ENCODE measurements around the gene RASA2.
"Not testable (repeated sequence)": the region's sequence is repeated elsewhere in the genome, so short reads cannot be mapped to it uniquely, and the experiment has no call there.

Gene RASA2

DNA sequence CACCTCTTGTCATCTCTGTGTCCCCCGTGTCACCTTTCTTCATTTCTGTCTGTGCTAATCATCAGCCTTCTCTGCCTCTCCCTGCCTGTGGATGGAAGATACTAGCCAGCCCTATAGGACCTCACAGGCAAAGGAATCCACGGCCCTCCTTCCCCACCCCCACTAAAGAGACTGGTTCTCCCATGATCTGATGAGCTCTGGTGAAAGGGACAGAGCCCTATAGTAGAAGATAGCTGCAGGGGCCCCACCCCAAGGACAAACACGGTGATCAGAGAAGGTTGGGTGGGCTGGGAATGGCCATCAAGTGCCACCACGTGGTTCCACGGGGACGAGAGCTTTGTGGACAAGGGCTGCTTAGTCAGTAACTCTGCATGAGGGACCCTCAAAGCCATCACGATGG lies 27.8 kb upstream of the RASA2 start:
- no peak for ATAC-seq

DNA sequence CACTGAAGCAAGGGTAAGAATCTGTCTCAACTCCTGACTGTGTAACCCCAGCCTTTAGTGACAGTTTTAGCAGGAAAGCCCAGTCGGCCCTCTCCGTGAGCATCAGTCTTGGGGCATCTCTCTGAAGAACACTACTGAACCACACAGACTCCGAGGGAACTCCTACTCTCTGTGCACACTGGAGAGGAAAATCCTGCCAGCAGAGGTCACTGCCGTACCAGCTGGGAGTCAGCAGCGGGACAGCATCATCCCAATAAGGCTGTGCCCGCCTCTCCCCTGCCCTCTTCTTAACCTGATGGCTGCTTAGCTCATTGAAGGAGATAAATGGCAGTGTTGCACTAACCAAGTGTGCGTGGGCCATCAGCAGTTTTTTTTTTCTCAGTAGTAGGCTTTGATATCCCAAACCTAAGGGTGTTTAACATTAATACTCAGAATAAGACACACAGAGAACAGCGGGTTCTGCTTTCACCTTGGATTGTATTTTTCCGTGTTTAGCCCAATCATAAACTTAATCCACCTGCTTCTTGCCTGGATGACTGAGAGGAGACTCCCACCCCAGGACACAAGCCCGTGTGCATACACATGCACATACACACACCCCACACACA lies 26.6 kb upstream of the RASA2 start:
- ATAC-seq = peak; percentile 99 to 100

DNA sequence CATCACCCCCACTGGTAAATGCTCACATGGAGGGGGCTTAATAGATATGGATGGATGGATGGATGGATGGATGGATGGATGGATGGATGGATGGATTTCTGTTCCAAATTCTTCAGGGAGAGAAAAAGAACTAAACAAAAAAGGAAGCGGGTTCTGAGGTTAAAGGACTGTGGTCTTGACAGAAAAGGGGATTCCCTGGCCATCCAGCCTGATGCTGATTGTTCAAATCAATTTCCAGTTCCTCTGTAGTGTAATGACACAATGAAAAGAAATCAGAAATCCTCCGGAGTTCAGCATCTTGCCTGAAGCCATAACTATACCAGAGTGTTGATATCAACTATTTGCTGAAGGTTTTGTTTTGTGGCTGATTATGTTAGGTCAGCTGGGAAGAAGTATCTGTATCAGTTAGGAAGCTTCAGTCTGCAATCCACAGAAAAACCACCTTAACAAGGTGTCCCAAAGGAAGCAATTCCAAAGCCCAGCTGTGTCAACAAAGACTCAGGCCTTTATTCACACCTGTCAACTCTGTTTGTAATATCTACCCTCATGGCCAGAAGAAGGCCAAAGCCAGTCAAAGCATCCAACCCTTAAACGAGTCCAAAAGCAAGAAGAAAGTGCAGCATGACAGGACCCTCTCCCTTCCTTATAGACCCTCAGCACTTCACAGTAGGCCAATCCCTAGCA lies 24.5 kb upstream of the RASA2 start:
- no peak for ATAC-seq

DNA sequence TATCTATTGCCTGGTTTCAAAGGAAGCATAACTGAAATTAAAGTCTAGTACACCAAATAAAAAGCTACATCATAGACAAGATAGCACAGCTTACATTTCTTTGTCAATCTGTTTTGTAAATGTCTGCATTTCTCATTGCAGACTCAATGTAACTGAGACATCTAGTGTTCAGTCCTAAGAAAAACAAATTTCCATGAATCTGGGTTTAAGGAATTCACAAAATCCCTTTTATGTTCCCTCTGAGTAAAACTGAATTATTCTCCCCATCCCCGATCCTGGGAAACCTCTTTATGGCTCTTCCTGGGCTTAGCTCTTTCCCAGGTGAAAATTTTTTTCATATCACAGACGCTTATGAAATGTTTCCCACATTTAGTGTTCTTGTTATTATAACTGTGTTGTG lies 21.6 kb upstream of the RASA2 start:
- no peak for ATAC-seq

DNA sequence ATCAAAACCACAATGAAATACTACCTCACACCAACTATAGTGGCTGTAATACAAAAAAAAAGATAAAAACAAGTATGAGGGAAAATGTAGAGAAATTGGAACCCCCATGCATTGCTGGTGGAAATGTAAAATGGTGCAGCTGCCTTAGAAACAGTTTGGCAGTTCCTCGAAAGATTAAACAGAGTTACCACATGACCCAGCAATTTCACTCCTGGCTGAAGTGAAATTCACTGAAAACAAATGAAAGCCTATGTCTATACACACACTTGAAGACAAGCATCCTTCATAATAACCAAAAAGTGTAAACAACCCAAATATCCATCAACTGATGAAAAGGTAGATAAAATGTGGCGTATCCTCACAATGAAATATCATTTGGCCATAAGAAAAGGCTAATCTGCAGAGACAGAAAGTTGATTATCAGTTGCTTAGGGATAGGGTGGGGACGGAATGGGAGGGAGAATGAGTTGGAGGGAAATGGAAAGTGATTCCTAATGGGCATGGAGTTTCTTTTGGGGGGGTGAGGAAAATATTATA lies 20.1 kb upstream of the RASA2 start:
- no peak for ATAC-seq

DNA sequence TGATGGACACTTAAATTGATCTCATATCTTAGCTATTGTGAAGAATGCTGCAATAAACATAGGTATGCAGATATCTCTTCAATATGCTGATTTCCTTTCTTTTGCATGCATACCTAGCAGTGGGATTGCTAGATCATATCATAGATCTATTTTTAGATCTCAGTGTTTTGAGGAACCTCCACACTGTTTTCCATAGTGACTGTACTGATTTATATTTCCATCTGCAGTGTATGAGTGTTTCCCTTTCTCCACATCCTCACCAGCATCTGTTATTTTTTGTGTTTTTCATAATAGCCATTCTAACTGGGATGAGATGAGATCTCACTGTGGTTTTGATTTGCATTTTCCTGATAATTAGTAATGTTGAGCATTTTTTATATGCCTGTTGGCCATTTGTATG lies 17.1 kb upstream of the RASA2 start:
- no peak for ATAC-seq

DNA sequence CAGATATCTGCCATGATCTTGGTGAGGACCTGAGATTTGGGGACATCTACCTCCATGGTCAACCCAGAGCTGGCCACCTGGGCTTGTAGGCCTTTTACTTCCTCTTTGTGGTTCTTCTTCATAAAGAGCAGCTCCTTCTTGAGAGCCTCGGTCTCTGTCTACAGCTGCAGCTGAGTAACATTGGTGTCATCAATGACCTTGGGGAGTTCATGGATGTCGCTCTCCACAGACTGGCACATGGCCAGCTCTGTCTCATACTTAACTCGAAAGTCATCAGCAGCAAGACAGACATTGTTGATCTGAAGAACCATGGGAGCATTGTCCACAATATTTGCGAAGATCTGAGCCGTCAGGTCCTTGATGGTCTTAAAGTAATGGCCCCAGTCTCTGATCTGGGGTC lies 15.7 kb upstream of the RASA2 start:
- ATAC-seq = no peak

DNA sequence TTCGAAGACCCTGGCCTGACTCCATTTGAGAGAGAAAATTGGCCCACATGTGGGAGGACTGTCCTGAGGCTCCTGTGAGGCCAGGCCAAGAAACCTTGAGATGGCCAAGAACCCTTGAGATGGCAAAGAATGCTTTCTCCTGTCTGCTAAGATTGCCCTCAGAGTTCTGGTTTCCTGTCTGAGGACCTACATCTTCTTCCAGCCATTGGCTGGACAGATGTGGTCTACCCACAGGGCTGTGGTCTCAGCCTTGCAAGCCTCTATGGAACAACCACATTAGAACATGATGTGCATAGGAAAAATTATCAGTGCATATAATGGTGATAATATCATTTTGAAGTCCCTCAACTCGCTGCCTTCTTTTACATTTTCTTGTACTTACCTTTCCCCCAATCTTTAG lies 10.8 kb upstream of the RASA2 start:
- ATAC-seq = peak in 1 of 2 donors; percentile 41

DNA sequence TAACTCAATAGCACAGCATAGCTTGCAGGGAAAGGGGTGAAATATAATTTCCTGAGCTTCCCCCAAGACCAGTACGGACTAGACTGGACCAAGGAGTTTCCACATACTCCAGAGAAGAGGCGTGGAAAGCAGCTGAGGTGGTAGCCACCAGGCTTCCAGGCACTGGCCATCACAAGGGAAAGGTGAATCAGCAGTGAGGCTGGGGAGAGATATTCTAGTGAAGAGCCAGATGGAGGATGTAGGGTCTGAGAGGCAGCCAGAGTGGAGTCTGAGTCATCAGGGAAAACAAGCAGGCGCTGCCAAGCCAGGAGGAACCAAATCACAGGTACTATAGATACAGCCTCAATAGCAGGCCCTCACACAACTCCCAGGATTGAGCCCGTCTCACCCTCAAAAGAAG lies 9.6 kb upstream of the RASA2 start:
- ATAC-seq = no peak

DNA sequence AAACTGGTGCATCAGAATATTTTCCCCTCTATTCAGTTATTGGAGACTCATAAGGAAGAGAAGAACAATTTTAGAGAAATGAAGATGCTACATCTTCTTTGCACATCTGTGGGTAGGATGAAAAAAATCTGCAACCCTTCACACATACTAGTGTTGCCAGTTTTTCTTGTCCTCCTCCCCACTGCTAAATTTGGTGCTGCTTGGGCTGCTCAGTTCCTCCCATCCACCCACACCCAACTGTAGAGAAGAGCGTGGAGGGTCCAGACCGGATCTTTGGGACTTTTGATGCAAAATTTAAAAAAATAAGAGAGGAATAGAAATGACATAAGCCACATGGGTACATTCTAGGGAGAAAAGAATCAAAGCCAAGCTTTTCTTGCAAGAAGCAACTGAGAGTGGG lies 8.7 kb upstream of the RASA2 start:
- no peak for ATAC-seq

DNA sequence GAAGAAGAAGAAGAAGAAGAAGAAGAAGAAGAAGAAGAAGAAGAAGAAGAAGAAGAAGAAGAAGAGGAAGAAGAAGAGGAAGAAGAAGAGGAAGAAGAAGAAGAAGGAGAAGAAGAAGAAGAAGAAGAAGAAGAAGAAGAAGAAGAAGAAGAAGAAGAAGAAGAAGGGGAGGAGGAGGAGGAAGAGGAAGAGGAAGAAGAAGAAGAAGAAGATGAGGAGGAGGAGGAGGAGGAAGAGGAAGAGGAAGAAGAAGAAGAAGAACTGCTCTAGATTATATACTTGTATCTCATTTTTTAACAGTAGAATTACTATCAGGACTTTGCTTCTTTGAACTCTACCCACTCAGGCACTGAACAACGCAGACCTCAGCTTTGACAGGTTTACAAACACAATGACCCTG lies 8.0 kb upstream of the RASA2 start:
- not testable (repeated sequence) for ATAC-seq

DNA sequence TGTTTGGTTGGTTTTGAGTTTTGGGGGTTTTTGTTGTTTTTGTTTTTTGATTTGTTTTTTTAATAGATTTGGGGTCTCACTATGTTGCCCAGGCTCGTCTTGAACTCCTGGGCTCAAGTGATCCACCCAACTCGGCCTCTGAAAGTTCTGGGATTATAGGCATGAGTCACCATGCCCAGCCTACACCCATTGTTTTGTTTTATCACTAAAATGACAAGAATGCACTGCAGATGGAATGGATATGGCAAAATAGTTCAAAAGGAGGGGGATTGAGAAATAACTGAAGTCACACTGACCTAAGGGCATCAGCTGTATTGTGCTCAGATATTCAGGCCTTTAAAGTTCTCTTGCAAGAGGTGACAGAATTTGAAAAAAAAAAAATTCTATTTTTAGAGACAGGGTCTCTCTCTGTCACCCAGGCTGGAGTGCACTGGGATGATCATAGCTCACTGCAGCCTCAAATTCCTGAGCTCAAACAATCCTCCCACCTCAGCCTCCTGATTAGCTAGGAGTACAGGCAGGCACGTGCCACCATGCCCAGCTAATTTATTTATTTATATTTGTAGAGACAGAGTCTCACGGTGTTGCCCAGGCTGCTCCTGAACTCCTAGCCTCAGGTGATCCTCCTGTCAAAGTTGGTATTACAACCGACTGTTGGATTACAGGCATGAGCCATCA lies 4.4 kb upstream of the RASA2 start:
- no peak for ATAC-seq

DNA sequence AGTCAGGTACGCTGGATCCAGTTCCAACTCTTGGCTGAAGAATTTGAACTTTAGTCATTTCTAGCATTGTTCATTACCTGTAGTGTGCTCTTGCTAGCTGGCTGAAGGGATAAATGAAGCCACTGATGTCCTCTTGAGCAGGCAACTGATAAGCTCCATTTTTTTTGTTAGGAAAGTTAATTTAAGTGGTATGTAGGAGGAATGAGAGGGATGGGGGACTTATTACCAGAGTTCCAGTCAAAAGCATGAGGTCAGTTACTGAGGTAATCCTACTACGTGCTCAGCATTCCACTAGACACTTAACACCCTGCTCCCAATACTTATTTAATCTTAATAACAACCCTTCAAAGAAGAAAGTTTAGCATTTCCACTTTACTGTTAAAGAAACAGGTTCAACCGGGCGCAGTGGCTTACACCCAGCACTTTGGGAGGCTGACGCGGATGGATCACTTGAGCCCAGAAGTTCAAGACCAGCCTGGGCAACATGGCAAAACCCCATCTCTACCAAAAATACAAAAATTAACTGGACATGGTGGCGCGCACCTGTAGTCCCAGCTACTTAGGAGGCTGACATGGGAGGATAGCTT lies 2.0 kb upstream of the RASA2 start:
- no peak for ATAC-seq

DNA sequence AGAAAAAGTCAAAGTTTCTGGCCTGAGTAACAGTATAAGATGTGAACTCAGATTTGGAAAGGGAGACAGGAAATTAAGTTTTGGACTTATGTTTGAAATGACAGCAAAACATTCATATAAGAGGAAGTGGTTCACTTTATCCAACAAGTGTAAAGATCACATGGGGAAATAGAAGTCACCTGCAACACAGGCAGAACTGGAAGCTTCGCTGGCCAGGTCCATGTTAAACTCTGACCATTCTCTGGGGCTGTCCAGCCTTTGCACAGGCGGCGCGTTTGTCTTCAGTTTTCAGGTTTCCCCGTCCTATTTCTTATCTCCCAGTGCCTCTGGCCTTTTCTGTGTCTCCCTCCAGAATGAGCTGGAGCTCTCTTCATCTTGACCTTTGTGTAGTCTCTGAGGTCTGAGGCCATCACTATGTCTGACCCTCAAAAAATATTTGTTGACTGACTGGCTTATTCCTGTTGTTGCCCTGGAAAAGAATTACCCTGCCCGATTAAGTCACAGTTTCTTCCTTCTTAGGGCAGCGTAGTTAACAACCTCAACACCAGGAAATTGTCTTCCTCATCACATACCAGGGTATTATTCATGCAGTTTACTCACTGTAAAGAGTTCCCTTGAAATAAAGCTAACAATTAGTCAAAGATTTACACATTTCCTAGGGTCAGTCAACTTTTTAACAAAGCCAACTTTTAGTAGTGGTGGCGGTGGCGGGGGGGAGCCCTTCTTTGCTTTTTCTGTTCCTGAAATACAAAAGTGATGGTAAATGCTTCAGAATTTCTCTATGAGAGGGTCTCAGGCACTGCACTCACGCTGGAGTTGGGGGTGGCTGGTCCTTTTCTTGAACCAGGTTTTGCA lies 959 bp upstream of the RASA2 start:
- peak; percentile 8 to 10 for ATAC-seq

DNA sequence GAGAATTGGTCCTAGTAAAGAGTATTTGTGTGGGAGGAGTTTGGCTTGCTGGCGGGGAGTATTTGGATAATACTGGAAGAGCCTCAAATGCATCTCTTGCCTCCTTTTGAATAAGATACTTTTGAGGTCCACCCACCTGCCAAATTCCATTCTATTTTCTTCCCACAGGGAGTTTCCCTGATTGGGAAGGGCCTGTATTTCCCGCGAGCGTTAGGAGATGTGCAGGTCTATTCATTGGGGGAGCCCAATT lies 406 bp upstream of the RASA2 start:
- ATAC-seq = no peak

DNA sequence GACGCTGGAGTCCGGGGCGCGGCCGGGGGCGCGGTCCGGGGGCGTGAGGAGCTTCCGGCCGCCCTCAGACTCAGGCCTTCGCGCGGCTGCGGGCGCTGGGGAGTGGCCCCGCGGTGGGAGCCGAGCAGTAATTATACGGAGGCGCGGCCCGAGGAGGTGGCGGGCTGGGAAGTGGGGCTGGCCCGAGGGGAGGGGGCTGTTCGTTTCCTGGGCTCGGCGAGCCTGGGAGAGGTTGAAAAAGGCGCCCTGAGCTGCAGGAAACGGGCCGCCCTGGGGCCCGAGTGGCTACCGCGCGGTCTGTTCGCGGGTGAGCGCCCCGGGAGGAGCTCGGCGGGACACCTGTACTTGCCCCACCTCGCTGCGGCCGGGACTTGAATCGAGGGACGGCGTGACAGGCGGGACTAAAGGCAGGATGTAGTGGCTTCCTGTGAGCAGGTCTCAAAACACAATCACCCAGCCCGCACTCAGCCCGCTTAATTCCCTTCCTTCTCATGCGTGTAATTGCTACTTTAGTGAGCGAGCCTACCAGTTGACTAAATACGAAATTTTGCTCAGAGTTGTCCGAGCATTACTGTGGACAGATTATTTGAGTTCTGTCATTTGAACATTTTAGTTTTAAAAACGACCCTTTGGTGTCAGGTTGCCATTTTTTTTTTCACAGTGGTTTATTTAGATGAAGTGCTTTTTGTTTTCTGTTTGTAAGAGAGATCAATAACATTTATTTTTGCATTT lies 860 bp downstream of the RASA2 start:
- peak; percentile 64 to 67 for ATAC-seq

DNA sequence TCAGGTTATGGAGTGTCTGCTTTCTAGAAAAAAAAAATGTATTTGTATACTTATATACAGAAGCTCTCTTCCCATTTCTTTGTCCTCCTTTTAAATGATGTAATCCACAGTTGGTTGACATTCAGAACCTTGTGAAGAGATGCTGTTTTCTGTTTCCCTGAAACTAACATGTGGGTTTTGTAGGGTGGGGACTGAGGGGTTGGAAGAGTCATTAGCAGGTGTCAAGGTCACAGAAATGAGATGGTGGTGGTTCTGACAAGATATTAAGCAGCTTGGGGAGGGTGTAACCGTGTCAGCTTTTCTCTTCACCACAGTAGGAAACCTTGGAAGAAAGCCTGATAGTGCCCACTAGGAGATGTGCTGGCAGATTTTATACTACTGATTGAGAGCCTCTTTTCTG lies 2.4 kb downstream of the RASA2 start:
- ATAC-seq = peak; percentile 22 to 27

DNA sequence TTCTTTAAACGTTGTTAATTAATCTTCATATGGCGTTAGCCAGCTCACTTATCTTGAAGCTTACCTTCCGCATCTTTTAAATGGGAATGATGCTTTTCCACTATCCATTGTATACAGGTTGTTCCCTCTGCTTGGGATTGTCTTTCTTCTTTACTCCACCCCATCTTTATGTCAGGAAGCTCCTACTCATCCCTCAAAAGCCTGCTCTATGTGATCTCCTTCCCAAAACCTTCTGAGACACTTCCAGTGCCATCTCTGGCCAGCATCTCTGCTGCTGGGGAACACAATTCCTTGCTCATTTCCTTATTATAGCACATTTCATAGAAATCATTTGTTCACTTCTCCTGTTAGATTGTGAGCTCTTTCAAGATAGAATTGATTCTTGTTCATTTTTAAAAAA lies 4.3 kb downstream of the RASA2 start:
- no peak for ATAC-seq

DNA sequence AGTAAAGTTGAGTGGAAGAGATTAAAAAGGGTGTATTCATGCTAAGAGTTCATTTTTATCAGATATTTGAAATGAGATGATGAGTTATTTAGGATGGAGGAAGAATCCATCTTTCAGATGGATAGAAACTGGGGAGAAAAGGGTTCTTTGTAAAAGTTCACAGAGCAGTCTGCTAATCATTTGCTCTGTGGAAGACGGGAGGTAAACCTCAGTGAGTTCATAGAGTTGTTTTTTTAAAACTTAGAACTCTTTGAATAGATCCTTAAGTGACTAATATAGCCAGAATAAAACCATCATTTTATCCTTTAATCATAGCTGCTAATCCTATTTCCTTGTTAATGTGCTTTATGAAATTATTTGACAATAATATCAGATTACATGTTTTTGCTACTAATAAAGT lies 5.1 kb downstream of the RASA2 start:
- no peak for ATAC-seq

DNA sequence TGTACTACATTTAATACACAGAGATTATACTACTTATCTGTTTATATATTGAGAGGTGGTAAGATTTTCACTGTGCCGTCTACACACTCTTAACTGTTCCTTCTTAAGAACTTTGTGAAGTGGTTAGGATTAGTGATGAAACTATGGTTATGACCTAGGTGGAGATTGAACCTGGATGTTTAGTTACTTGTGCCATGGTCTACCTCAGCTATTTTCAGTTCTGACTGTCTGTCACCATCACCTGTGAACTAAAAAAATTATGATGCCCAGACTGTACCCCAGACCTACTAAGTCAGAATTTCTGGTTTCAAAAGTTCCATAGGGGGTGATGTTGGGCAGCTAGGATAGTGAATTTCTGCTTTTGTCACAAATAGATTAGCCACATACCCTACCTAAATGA lies 6.4 kb downstream of the RASA2 start:
- peak; percentile 75 to 79 for ATAC-seq

DNA sequence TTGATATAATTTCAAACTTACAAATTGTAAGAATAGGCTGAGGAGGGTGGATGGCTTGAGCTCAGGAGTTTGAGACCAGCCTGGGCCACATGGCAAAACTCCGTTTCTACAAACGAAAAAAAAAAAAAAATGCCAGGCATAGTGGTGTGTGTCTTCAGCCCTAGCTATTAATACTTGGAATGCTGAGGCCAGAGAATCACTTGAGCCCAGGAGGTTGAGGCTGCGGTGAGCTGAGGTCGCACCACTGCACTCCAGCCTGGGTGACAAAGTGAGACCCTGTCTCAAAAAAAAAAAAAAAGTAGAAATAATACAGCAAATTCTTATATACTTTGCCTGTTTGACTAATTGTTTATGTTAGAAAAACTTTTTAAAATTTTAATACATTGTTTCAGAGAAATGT lies 10.8 kb downstream of the RASA2 start:
- ATAC-seq = not testable (repeated sequence)

DNA sequence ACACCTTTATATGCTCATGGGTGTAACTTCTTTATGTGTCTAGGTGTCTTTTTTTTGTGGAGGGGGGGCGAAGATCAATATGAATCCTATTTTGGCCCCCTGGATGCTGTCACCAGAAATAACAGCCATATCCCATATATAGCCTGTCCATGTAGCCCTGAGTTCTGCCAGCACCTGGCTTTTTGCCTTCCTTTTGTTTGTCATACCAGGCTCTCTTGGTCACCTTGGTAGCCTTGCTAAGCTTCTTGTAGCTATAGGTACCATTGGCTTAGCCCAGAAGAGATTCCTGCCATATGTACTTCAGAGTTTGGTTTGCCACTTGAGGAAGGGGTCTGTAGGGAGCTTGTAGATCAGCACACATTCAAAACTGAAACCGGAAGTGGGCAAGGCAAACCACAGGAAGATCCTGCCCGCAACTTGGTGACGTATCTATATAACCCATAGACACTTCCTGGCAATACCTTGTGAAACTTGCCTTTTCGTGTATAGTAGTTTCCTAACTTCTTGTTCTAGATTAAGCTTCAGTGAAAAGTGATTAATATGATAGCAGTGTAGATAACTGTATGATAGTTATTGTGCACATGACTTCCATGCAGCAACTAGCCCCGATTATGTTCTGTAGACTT lies 11.9 kb downstream of the RASA2 start:
- ATAC-seq = peak; percentile 90 to 91

All from activated CD4-positive, CD25-positive, alpha-beta regulatory T cell treated with anti-CD3 and anti-CD28 coated beads, Interleukin-2, amount 50 U/mL, for 24 hours (primary cell).